CD14-positive monocyte (primary cell): ENCODE results near the gene FLOT1. TPM values are rescaled to one million over a fixed set of nuclear protein-coding genes. Genes with fewer than 3 reads are reported as not detected.
A peak's percentile ranks its signal among the peaks of the same experiment; 100 is the strongest.

ENCODE experiments used
- DNase-seq, 3 donors: peaks; one replicate each; pipeline ENCODE4 v3.0.0-alpha.2; 2011 to 2022
- H2AFZ ChIP-seq: 2 replicates; pipeline ENCODE4 v1.6.0; 2012; ENCODE audit warnings: mild to moderate bottlenecking, low read depth, low read length, inconsistent platforms; ENCODE audit not compliant: insufficient read depth, poor library complexity, severe bottlenecking
- H3K27ac ChIP-seq, 2 donors: 1 replicate in 1 of 2; 2 replicates in 1 of 2; pipeline ENCODE4 v1.5.1; 2012 to 2013; ENCODE audit warnings: low read length in 2 of 2, control low read depth in 1 of 2, inconsistent platforms in 1 of 2, low read depth in 1 of 2, mild to moderate bottlenecking in 1 of 2
- H3K27me3 ChIP-seq, 2 donors: one replicate each; pipeline versions ENCODE4 v1.6.0 to v1.6.1; 2011 to 2013; ENCODE audit warnings: low read length in 2 of 2; ENCODE audit not compliant: control insufficient read depth in 2 of 2, insufficient read depth in 2 of 2
- H3K36me3 ChIP-seq, 2 donors: replicated peaks in 1 of 2; 1 replicate in 1 of 2; 2 replicates in 1 of 2; pipeline versions ENCODE4 v1.5.1 to v1.6.1; 2012 to 2013; ENCODE audit warnings: low read length in 2 of 2, control low read depth in 1 of 2, inconsistent platforms in 1 of 2, mild to moderate bottlenecking in 1 of 2; ENCODE audit not compliant: insufficient read depth in 2 of 2, control insufficient read depth in 1 of 2
- H3K4me1 ChIP-seq, 2 donors: 1 replicate in 1 of 2; 2 replicates in 1 of 2; pipeline versions ENCODE4 v1.5.1 to v1.6.1; 2012 to 2013; ENCODE audit warnings: low read length in 2 of 2, control low read depth in 1 of 2, inconsistent platforms in 1 of 2, mild to moderate bottlenecking in 1 of 2, moderate library complexity in 1 of 2; ENCODE audit not compliant: insufficient read depth in 2 of 2, control insufficient read depth in 1 of 2
- H3K4me2 ChIP-seq: replicated peaks from 2 replicates; pipeline ENCODE3; 2012; ENCODE audit warnings: low read length, moderate library complexity, mild to moderate bottlenecking; ENCODE audit not compliant: poor library complexity, severe bottlenecking; ENCODE audit errors: extremely low read depth
- H3K4me3 ChIP-seq, 3 experiments: fragments of 200-600 bp in 1 of 3; sonication (generic) in 1 of 3; replicated peaks in 1 of 3; 1 replicate in 2 of 3; 2 replicates in 1 of 3; pipeline ENCODE4 v1.5.1; 2011 to 2013; ENCODE audit warnings: low read length in 3 of 3, mild to moderate bottlenecking in 3 of 3, control low read depth in 2 of 3, low read depth in 2 of 3, inconsistent platforms in 1 of 3, moderate library complexity in 1 of 3
- H3K79me2 ChIP-seq: 2 replicates; pipeline ENCODE4 v1.6.0; 2012; ENCODE audit warnings: mild to moderate bottlenecking, control low read depth, inconsistent platforms, low read length, moderate library complexity; ENCODE audit not compliant: insufficient read depth
- H3K9ac ChIP-seq: 2 replicates; pipeline ENCODE4 v1.6.0; 2017; ENCODE audit warnings: low read length, mild to moderate bottlenecking; ENCODE audit not compliant: insufficient read depth, poor library complexity, severe bottlenecking
- H3K9me3 ChIP-seq, 2 donors: replicated peaks in 1 of 2; 1 replicate in 1 of 2; 2 replicates in 1 of 2; pipeline versions ENCODE4 v1.5.1 to v1.6.1; 2012 to 2013; ENCODE audit warnings: low read length in 2 of 2, control low read depth in 1 of 2; ENCODE audit not compliant: control insufficient read depth in 1 of 2, insufficient read depth in 1 of 2
- H4K20me1 ChIP-seq: 2 replicates; pipeline ENCODE4 v1.6.0; 2012; ENCODE audit warnings: mild to moderate bottlenecking, low read length, control low read depth, moderate library complexity; ENCODE audit not compliant: insufficient read depth
- H3K27ac Mint-ChIP-seq, 7 donors: one replicate each; pipeline ENCODE4 v1.8.0; 2020; ENCODE audit warnings: mild to moderate bottlenecking in 7 of 7, mixed read lengths in 7 of 7, moderate library complexity in 6 of 7, inconsistent platforms in 2 of 7
- H3K27me3 Mint-ChIP-seq, 3 donors: one replicate each; pipeline ENCODE4 v1.8.0; 2021 to 2022; ENCODE audit warnings: low read depth in 3 of 3, mild to moderate bottlenecking in 3 of 3, mixed read lengths in 3 of 3, moderate library complexity in 3 of 3, inconsistent platforms in 1 of 3
- H3K36me3 Mint-ChIP-seq, 2 donors: one replicate each; pipeline ENCODE4 v1.8.0; 2020; ENCODE audit warnings: mixed read lengths in 2 of 2, inconsistent platforms in 1 of 2, mild to moderate bottlenecking in 1 of 2
- H3K4me1 Mint-ChIP-seq: one replicate; pipeline ENCODE4 v1.8.0; 2020; ENCODE audit warnings: mild to moderate bottlenecking, mixed read lengths
- H3K4me3 Mint-ChIP-seq, 2 donors: one replicate each; pipeline ENCODE4 v1.8.0; 2020; ENCODE audit warnings: mild to moderate bottlenecking in 2 of 2, mixed read lengths in 2 of 2, moderate library complexity in 1 of 2
- H3K9me3 Mint-ChIP-seq, 7 donors: one replicate each; pipeline ENCODE4 v1.8.0; 2020 to 2022; ENCODE audit warnings: mixed read lengths in 7 of 7, mild to moderate bottlenecking in 6 of 7, moderate library complexity in 6 of 7, inconsistent platforms in 2 of 7
- WGBS: methylation state at CpG from one replicate; pipeline ENCODE4 v1.1.5; 2013; ENCODE audit warnings: missing lambda C conversion rate; ENCODE audit not compliant: insufficient coverage; 5-methylcytosine and 5-hydroxymethylcytosine counted together
- intact Hi-C, 2 donors: fragments of 100-400 bp; cut with micrococcal nuclease; formaldehyde crosslinking; loops; one replicate each; pipeline versions ENCODE4 v1.15.0 to v1.15.1; 2023
- polyA plus RNA-seq, 3 donors: library from polyadenylated mRNA; depleted of rRNA in 1 of 3; unstranded in 2 of 3; stranded (reverse) in 1 of 3; fragments of 300-500 nt in 2 of 3; fragments of >200 nt in 1 of 3; fragmentation: Illumina TruSeq in 2 of 3; gene quantifications; 1 replicate in 2 of 3; 2 replicates in 1 of 3; pipeline ENCODE4 v1.2.3, GENCODE V29; 2012 to 2021
- TF ChIP-seq, protein P1 (sequence below): fragments of 200-600 bp; IDR thresholded peaks from one replicate; pipeline ENCODE4 v1.8.0; 2022; ENCODE audit warnings: antibody characterized with exemption, mild to moderate bottlenecking

Gene FLOT1
- polyA plus RNA-seq, 3 donors = 124 to 153 (median 132) TPM

DNA sequence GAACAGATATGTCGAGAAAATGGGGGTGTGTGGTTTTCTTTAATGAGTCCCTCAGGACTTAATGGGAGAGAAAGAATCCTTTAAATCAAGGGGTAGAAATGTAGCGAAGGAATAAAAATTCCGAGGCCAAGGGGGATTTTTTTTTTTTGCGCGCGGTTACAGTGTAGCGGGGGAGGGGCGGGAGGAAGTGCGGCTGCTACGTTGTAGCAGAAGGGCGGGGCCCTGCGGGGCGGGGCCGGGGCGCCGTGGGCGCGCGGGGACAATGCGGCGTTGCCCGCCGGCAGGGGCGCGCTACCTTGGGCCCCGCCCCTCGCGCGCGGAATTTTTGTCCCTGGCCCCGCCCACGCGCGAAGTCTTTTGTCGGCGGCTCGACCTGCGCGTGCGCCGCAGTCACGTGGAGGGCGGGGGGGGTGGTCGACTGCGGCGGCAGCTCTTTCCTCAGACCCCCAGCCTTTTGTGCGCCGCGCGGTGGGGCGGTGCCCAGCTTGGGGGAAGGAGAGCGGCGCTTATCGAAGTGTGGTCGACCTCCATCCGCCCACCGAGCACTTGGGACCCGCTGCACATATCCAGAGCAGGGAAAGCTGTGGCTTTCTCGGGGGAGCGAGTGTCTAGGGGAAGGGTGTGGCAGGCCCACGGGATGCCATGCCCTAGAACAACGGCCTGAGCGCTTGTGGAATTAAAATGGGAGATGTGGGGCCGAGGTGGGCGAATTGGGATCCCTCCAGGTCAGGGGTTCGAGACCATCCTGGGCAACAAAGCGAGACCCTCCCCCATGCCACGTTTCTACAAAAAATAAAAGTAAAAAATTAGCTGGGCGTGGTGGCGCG lies 21.1 kb downstream of the FLOT1 start:
- Histone ChIP-seq H3K9me3 (no peaks in the 10 kb centered on the region), H3K9ac (peak overlapping the region; percentile 79), H4K20me1 (peaks cover 50% of the 10 kb centered on the region), H3K27me3 (no peaks in the 10 kb centered on the region), H3K4me3 (peak overlapping the region; percentile 89 to 99 (median 99)), H2AFZ (no peak overlapping the region), H3K36me3 (peaks cover 36 to 38% of the 10 kb centered on the region in 2 donors), H3K4me1 (peaks cover 46 to 63% of the 10 kb centered on the region in 2 donors), H3K4me2 (peak overlapping the region; percentile 99), H3K27ac (peak overlapping the region; percentile 78 to 91), H3K79me2 (peaks cover 86% of the 10 kb centered on the region)
- 1% methylated on average over 63 of the region's 71 CpGs for WGBS
- H3K9me3 Mint-ChIP-seq = no peaks in the 10 kb centered on the region
- no peaks in the 10 kb centered on the region for H3K27me3 Mint-ChIP-seq
- H3K4me3 Mint-ChIP-seq = peak overlapping the region; percentile 97 to 98
- H3K36me3 Mint-ChIP-seq = peaks cover 31 to 38% of the 10 kb centered on the region in 2 donors
- DNase-seq = peak; percentile 91 to 95 (median 93)
- intact Hi-C loops = loop anchor here (1.0 to 10.0 kb wide), 5 partner anchors 35 to 239 kb away; partner anchors contain the start of genes HLA-E (in 1 of the 2), MRPS18B (in 1 of the 2), PPP1R10 (in 1 of the 2) and PPP1R18 (in 1 of the 2)
- H3K27ac Mint-ChIP-seq = peak overlapping the region; percentile 90 to 99 (median 97)
- peaks cover 52% of the 10 kb centered on the region for H3K4me1 Mint-ChIP-seq
- TF ChIP-seq, protein P1, sequence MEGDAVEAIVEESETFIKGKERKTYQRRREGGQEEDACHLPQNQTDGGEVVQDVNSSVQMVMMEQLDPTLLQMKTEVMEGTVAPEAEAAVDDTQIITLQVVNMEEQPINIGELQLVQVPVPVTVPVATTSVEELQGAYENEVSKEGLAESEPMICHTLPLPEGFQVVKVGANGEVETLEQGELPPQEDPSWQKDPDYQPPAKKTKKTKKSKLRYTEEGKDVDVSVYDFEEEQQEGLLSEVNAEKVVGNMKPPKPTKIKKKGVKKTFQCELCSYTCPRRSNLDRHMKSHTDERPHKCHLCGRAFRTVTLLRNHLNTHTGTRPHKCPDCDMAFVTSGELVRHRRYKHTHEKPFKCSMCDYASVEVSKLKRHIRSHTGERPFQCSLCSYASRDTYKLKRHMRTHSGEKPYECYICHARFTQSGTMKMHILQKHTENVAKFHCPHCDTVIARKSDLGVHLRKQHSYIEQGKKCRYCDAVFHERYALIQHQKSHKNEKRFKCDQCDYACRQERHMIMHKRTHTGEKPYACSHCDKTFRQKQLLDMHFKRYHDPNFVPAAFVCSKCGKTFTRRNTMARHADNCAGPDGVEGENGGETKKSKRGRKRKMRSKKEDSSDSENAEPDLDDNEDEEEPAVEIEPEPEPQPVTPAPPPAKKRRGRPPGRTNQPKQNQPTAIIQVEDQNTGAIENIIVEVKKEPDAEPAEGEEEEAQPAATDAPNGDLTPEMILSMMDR = peak; percentile 42

DNA sequence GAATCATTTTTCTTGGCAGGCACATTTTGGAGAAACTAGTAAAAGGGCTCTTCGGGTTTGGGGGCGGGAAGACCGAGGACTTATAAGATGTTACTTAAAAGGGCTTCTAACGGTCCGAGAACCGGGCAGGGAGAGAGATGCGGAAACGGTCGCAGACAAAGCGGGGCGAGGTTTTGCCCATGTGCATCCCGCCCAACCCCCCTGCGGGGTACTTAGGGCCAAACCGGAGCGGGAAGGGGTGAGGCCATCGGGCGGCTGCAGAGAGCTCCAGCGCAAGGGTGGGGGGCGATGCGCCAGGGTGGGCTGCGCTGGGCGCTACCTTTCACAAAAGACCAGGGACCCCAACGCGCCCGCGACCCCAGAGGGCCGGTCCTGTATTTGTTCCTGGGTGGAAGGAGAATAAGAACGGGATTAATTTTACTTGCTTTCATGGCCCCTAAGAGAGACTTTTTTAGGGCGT lies 21.7 kb downstream of the FLOT1 start:
- Mint-ChIP-seq H3K36me3 (peaks cover 30 to 35% of the 10 kb centered on the region in 2 donors), H3K4me1 (peaks cover 53% of the 10 kb centered on the region), H3K4me3 (peak overlapping the region; percentile 97 to 98), H3K9me3 (no peaks in the 10 kb centered on the region), H3K27me3 (no peaks in the 10 kb centered on the region), H3K27ac (peak overlapping the region; percentile 90 to 99 (median 97))
- Histone ChIP-seq H3K27ac (peak overlapping the region; percentile 78 to 85), H3K9me3 (no peaks in the 10 kb centered on the region), H3K4me3 (peak overlapping the region; percentile 89 to 99 (median 99)), H3K36me3 (peaks cover 31 to 33% of the 10 kb centered on the region in 2 donors), H2AFZ (no peak overlapping the region), H3K4me2 (peak overlapping the region; percentile 99), H3K4me1 (peaks cover 48 to 67% of the 10 kb centered on the region in 2 donors), H3K79me2 (peaks cover 89% of the 10 kb centered on the region), H3K27me3 (no peaks in the 10 kb centered on the region), H3K9ac (peak overlapping the region; percentile 62), H4K20me1 (peaks cover 44% of the 10 kb centered on the region)
- TF ChIP-seq, protein P1 = no peak
- intact Hi-C loops = loop anchor here (2.0 to 10.0 kb wide), 4 partner anchors 34 to 238 kb away; partner anchors contain the start of genes HLA-E (in 1 of the 2), MRPS18B (in 1 of the 2), PPP1R10 (in 1 of the 2) and PPP1R18 (in 1 of the 2)
- peak; percentile 31 to 54 (median 49) for DNase-seq
- 0% methylated on average over 13 of the region's 29 CpGs for WGBS
